Smooth muscle cell (in vitro differentiated cells): Measurements from ENCODE around the gene SLC6A8. TPM values are rescaled to one million over a fixed set of nuclear protein-coding genes. Genes with fewer than 3 reads are reported as not detected.
"Not testable (repeated sequence)": the region's sequence is repeated elsewhere in the genome, so short reads cannot be mapped to it uniquely, and the experiment has no call there.

Source experiments
- DNase-seq: peaks from one replicate; lab custom pipeline; 2025; ENCODE audit not compliant: unreplicated experiment; lab: John Stamatoyannopoulos, UW
- H2AFZ ChIP-seq: fragments of 200-600 bp; sonication (generic); 2 replicates; pipeline ENCODE4 v1.6.0; 2016; ENCODE audit warnings: antibody characterized with exemption, low read depth, mild to moderate bottlenecking
- H3F3A ChIP-seq: fragments of 200-600 bp; sonication (generic); 2 replicates; pipeline ENCODE4 v1.6.0; 2017; ENCODE audit warnings: antibody characterized with exemption, low read depth
- H3K27ac ChIP-seq: fragments of 200-600 bp; sonication (generic); 2 replicates; pipeline ENCODE4 v1.5.1; 2016; ENCODE audit warnings: low read depth, mild to moderate bottlenecking
- H3K27me3 ChIP-seq: fragments of 200-600 bp; sonication (generic); 2 replicates; pipeline ENCODE4 v1.6.1; 2016; ENCODE audit warnings: low read depth, mild to moderate bottlenecking
- H3K36me3 ChIP-seq: fragments of 200-600 bp; sonication (generic); 2 replicates; pipeline ENCODE4 v1.5.1; 2016; ENCODE audit warnings: low read depth
- H3K4me1 ChIP-seq: fragments of 200-600 bp; sonication (generic); 2 replicates; pipeline ENCODE4 v1.5.1; 2016; ENCODE audit warnings: low read depth
- H3K4me2 ChIP-seq: fragments of 200-600 bp; sonication (generic); 2 replicates; pipeline ENCODE4 v1.6.0; 2016; ENCODE audit warnings: mild to moderate bottlenecking
- H3K4me3 ChIP-seq: fragments of 200-600 bp; sonication (generic); 2 replicates; pipeline ENCODE4 v1.5.1; 2016; ENCODE audit warnings: mild to moderate bottlenecking
- H3K79me2 ChIP-seq: fragments of 200-600 bp; sonication (generic); 2 replicates; pipeline ENCODE4 v1.6.0; 2016; ENCODE audit warnings: low read depth, mild to moderate bottlenecking
- H3K9ac ChIP-seq: fragments of 200-600 bp; sonication (generic); 2 replicates; pipeline ENCODE4 v1.6.0; 2016; ENCODE audit warnings: low read depth
- H3K9me3 ChIP-seq: fragments of 200-600 bp; sonication (generic); replicated peaks from 2 replicates; pipeline ENCODE4 v1.5.1; 2016; ENCODE audit warnings: low read depth
- H4K20me1 ChIP-seq: fragments of 200-600 bp; sonication (generic); 2 replicates; pipeline ENCODE4 v1.6.0; 2016; ENCODE audit warnings: low read depth
- CTCF ChIP-seq: fragments of 200-600 bp; sonication (generic); IDR thresholded peaks from 2 replicates; pipeline ENCODE4 v1.5.1; 2017; ENCODE audit warnings: borderline replicate concordance, mild to moderate bottlenecking, antibody characterized with exemption; ENCODE audit not compliant: insufficient read depth, poor library complexity, severe bottlenecking
- WGBS: methylation state at CpG from one replicate; pipeline ENCODE4 v1.1.7; 2016; ENCODE audit warnings: low lambda C conversion rate; 5-methylcytosine and 5-hydroxymethylcytosine counted together
- polyA plus RNA-seq: library from polyadenylated mRNA; unstranded; fragments of >200 nt; fragmentation: Nextera tagmentation; extraction: Ambion mirVana; gene quantifications from 2 replicates; pipeline ENCODE4 v1.2.1, GENCODE V29; 2016
- total RNA-seq: library from RNA; depleted of rRNA; stranded (reverse); fragments of >200 nt; gene quantifications from 2 replicates; pipeline ENCODE4 v1.2.3, GENCODE V29; 2014

SLC6A8 gene
- total and polyA plus RNA-seq, 2 experiments from 2014 or later: 45.2 to 98.1 TPM

GRCh38 chrX:153702336-153703035, 14.8 kb downstream of the SLC6A8 start:
- H3K4me1 ChIP-seq: no peaks in the 10 kb centered on the region
- WGBS: 90% methylated on average over 23 of the region's 23 CpGs
- no peaks in the 10 kb centered on the region for H3K27me3 ChIP-seq
- DNase-seq: no peak
- H3F3A ChIP-seq: no peaks in the 10 kb centered on the region
- H3K4me2 ChIP-seq: no peak overlapping the region
- no peaks in the 10 kb centered on the region for H4K20me1 ChIP-seq
- H3K79me2 ChIP-seq: no peaks in the 10 kb centered on the region
- no peak overlapping the region for H3K4me3 ChIP-seq
- no peaks in the 10 kb centered on the region for H3K9me3 ChIP-seq
- H3K36me3 ChIP-seq: no peaks in the 10 kb centered on the region
- no peak overlapping the region for H2AFZ ChIP-seq
- TF ChIP-seq CTCF: no peak
- no peak overlapping the region for H3K9ac ChIP-seq
- no peak overlapping the region for H3K27ac ChIP-seq

GRCh38 chrX:153703036-153703370, 15.3 kb downstream of the SLC6A8 start:
- DNase-seq: no peak

GRCh38 chrX:153704021-153704526, 16.3 kb downstream of the SLC6A8 start:
- H3K4me1 ChIP-seq: no peaks in the 10 kb centered on the region
- DNase-seq: no peak
- peaks cover 7% of the 10 kb centered on the region for H4K20me1 ChIP-seq
- no peaks in the 10 kb centered on the region for H3K9me3 ChIP-seq
- H3F3A ChIP-seq: no peaks in the 10 kb centered on the region
- 93% methylated on average over 18 of the region's 18 CpGs for WGBS
- H3K4me2 ChIP-seq: no peak overlapping the region
- no peak overlapping the region for H3K4me3 ChIP-seq
- H3K36me3 ChIP-seq: no peaks in the 10 kb centered on the region
- H3K79me2 ChIP-seq: no peaks in the 10 kb centered on the region
- no peaks in the 10 kb centered on the region for H3K27me3 ChIP-seq
- no peak overlapping the region for H3K9ac ChIP-seq
- no peak for TF ChIP-seq CTCF
- H3K27ac ChIP-seq: no peak overlapping the region
- no peak overlapping the region for H2AFZ ChIP-seq

More at GRCh38 chrX:153703036-153703370, 15.3 kb downstream of the SLC6A8 start:
- Histone ChIP-seq H3K9ac (no peak overlapping the region), H3K9me3 (no peaks in the 10 kb centered on the region), H3K4me2 (no peak overlapping the region), H2AFZ (no peak overlapping the region), H3K79me2 (no peaks in the 10 kb centered on the region), H3F3A (no peaks in the 10 kb centered on the region), H3K4me1 (no peaks in the 10 kb centered on the region), H3K27ac (no peak overlapping the region), H4K20me1 (peaks cover 4% of the 10 kb centered on the region), H3K36me3 (no peaks in the 10 kb centered on the region), H3K27me3 (no peaks in the 10 kb centered on the region), H3K4me3 (no peak overlapping the region)
- WGBS: 94% methylated on average over 16 of the region's 16 CpGs
- no peak for TF ChIP-seq CTCF

GRCh38 chrX:153704631-153705402, 17.1 kb downstream of the SLC6A8 start:
- DNase-seq, H2AFZ ChIP-seq, H3K36me3 ChIP-seq, H3K9ac ChIP-seq, H3K4me1 ChIP-seq, H3K27ac ChIP-seq, H3K9me3 ChIP-seq, H3K79me2 ChIP-seq, H3K27me3 ChIP-seq, H3K4me2 ChIP-seq, H3K4me3 ChIP-seq, H3F3A ChIP-seq, H4K20me1 ChIP-seq: not testable (repeated sequence)
- WGBS: 84% methylated on average over 12 of the region's 12 CpGs

GRCh38 chrX:153705403-153706060, 17.8 kb downstream of the SLC6A8 start:
- not testable (repeated sequence) for H3K4me2 ChIP-seq, H2AFZ ChIP-seq, H3K9ac ChIP-seq, H3F3A ChIP-seq, H3K36me3 ChIP-seq, H3K27me3 ChIP-seq, H4K20me1 ChIP-seq, H3K27ac ChIP-seq, H3K79me2 ChIP-seq, H3K4me1 ChIP-seq, DNase-seq, H3K9me3 ChIP-seq, H3K4me3 ChIP-seq
- WGBS: 89% methylated on average over 18 of the region's 18 CpGs
